ENCODE results near the gene PABPC4L.

DNA sequence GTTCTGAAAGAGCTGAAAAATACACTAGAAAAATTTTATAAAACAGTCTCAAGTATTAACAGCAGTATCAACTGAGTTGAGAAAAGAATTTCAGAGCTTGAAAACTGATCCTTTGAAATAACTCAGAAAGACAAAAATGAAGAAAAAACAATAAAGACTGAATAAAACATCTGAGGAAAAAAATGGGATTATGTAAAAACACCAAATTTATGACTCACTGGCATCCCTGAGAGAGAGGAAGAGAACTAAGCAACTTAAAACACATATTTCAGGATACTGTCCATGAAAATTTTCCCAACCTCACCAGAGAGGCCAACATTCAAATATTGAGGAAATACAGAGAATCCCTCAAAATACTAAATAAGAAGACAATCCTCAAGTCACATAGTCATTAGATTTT is 22.9 kb downstream of the PABPC4L start:
- no peak for TF ChIP-seq CBX2 (IDR thresholded peaks at IDR 0.05; ENCODE audit: low read depth, low read length)
- no peak for TF ChIP-seq CBX2 (CRISPR knock-in tag; IDR thresholded peaks at IDR 0.05; ENCODE audit: low read depth)
- TF ChIP-seq, protein P1, sequence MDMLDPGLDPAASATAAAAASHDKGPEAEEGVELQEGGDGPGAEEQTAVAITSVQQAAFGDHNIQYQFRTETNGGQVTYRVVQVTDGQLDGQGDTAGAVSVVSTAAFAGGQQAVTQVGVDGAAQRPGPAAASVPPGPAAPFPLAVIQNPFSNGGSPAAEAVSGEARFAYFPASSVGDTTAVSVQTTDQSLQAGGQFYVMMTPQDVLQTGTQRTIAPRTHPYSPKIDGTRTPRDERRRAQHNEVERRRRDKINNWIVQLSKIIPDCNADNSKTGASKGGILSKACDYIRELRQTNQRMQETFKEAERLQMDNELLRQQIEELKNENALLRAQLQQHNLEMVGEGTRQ (IDR thresholded peaks at IDR 0.05; ENCODE audit: low read depth, low read length) = no peak
- TF ChIP-seq, protein P1 (CRISPR knock-in tag; IDR thresholded peaks at IDR 0.05; ENCODE audit: borderline replicate concordance) = no peak
- no peak for TF ChIP-seq ZNF839 (CRISPR knock-in tag; IDR thresholded peaks at IDR 0.05; ENCODE audit: borderline replicate concordance)
- no peak for TF ChIP-seq SIN3B (IDR thresholded peaks at IDR 0.05; ENCODE audit: low read length)
- TF ChIP-seq, protein P2, sequence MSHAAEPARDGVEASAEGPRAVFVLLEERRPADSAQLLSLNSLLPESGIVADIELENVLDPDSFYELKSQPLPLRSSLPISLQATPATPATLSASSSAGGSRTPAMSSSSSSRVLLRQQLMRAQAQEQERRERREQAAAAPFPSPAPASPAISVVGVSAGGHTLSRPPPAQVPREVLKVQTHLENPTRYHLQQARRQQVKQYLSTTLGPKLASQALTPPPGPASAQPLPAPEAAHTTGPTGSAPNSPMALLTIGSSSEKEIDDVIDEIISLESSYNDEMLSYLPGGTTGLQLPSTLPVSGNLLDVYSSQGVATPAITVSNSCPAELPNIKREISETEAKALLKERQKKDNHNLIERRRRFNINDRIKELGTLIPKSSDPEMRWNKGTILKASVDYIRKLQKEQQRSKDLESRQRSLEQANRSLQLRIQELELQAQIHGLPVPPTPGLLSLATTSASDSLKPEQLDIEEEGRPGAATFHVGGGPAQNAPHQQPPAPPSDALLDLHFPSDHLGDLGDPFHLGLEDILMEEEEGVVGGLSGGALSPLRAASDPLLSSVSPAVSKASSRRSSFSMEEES (CRISPR knock-in tag; IDR thresholded peaks at IDR 0.05) = no peak
- no peak for TF ChIP-seq ZNF557 (CRISPR knock-in tag; IDR thresholded peaks at IDR 0.05)
- TF ChIP-seq HNRNPUL1 (IDR thresholded peaks at IDR 0.05; ENCODE audit: low read depth, low read length) = no peak
- TF ChIP-seq, protein P3, sequence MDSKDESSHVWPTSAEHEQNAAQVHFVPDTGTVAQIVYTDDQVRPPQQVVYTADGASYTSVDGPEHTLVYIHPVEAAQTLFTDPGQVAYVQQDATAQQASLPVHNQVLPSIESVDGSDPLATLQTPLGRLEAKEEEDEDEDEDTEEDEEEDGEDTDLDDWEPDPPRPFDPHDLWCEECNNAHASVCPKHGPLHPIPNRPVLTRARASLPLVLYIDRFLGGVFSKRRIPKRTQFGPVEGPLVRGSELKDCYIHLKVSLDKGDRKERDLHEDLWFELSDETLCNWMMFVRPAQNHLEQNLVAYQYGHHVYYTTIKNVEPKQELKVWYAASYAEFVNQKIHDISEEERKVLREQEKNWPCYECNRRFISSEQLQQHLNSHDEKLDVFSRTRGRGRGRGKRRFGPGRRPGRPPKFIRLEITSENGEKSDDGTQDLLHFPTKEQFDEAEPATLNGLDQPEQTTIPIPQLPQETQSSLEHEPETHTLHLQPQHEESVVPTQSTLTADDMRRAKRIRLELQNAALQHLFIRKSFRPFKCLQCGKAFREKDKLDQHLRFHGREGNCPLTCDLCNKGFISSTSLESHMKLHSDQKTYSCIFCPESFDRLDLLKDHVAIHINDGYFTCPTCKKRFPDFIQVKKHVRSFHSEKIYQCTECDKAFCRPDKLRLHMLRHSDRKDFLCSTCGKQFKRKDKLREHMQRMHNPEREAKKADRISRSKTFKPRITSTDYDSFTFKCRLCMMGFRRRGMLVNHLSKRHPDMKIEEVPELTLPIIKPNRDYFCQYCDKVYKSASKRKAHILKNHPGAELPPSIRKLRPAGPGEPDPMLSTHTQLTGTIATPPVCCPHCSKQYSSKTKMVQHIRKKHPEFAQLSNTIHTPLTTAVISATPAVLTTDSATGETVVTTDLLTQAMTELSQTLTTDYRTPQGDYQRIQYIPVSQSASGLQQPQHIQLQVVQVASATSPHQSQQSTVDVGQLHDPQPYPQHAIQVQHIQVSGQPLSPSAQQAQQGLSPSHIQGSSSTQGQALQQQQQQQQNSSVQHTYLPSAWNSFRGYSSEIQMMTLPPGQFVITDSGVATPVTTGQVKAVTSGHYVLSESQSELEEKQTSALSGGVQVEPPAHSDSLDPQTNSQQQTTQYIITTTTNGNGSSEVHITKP (CRISPR knock-in tag; IDR thresholded peaks at IDR 0.05; ENCODE audit: low read depth) = no peak
- TF ChIP-seq, protein P4, sequence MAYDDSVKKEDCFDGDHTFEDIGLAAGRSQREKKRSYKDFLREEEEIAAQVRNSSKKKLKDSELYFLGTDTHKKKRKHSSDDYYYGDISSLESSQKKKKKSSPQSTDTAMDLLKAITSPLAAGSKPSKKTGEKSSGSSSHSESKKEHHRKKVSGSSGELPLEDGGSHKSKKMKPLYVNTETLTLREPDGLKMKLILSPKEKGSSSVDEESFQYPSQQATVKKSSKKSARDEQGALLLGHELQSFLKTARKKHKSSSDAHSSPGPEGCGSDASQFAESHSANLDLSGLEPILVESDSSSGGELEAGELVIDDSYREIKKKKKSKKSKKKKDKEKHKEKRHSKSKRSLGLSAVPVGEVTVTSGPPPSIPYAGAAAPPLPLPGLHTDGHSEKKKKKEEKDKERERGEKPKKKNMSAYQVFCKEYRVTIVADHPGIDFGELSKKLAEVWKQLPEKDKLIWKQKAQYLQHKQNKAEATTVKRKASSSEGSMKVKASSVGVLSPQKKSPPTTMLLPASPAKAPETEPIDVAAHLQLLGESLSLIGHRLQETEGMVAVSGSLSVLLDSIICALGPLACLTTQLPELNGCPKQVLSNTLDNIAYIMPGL (CRISPR knock-in tag; IDR thresholded peaks at IDR 0.05; ENCODE audit: borderline replicate concordance in 1 of 2, low read depth in 1 of 2) = no peak
- no peak for TF ChIP-seq TCF7 (IDR thresholded peaks at IDR 0.05; ENCODE audit: low read depth)
- TF ChIP-seq, protein P5, sequence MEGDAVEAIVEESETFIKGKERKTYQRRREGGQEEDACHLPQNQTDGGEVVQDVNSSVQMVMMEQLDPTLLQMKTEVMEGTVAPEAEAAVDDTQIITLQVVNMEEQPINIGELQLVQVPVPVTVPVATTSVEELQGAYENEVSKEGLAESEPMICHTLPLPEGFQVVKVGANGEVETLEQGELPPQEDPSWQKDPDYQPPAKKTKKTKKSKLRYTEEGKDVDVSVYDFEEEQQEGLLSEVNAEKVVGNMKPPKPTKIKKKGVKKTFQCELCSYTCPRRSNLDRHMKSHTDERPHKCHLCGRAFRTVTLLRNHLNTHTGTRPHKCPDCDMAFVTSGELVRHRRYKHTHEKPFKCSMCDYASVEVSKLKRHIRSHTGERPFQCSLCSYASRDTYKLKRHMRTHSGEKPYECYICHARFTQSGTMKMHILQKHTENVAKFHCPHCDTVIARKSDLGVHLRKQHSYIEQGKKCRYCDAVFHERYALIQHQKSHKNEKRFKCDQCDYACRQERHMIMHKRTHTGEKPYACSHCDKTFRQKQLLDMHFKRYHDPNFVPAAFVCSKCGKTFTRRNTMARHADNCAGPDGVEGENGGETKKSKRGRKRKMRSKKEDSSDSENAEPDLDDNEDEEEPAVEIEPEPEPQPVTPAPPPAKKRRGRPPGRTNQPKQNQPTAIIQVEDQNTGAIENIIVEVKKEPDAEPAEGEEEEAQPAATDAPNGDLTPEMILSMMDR (CRISPR knock-in tag; IDR thresholded peaks at IDR 0.05) = no peak
- TF ChIP-seq POLR2AphosphoS5 (IDR thresholded peaks at IDR 0.05; ENCODE audit: low read depth, low read length) = no peak
- TF ChIP-seq SNRNP70 (IDR thresholded peaks at IDR 0.05; ENCODE audit: low read depth, low read length) = no peak

Data from HepG2 (cell line).